Suprapubic skin (tissue), 4 donors: ENCODE results near the gene SOX21. TPM values are rescaled to one million over a fixed set of nuclear protein-coding genes. Genes with fewer than 3 reads are reported as not detected.

ENCODE experiments used
- DNase-seq, 2 donors: peaks; one replicate each; pipeline ENCODE4 v3.0.0-alpha.2; 2019; ENCODE audit warnings: low spot score in 2 of 2
- H3K27ac ChIP-seq: fragments of 200-600 bp; sonication (generic); one replicate; pipeline ENCODE4 v1.5.1; 2019
- H3K27me3 ChIP-seq: fragments of 200-600 bp; sonication (generic); one replicate; pipeline ENCODE4 v1.5.1; 2019
- H3K36me3 ChIP-seq: fragments of 200-600 bp; sonication (generic); one replicate; pipeline ENCODE4 v1.5.1; 2019
- H3K4me1 ChIP-seq: fragments of 200-600 bp; sonication (generic); one replicate; pipeline ENCODE4 v1.5.1; 2019
- H3K4me3 ChIP-seq: fragments of 200-600 bp; sonication (generic); one replicate; pipeline ENCODE4 v1.5.1; 2019; ENCODE audit warnings: mild to moderate bottlenecking
- H3K9me3 ChIP-seq: fragments of 200-600 bp; sonication (generic); one replicate; pipeline ENCODE4 v1.5.1; 2019
- EP300 ChIP-seq: sonication (generic); formaldehyde crosslinking; IDR thresholded peaks from one replicate; pipeline ENCODE4 v1.6.1; 2017; ENCODE audit warnings: antibody characterized with exemption
- POLR2A ChIP-seq, 2 donors: fragments of 450-650 bp; IDR thresholded peaks; one replicate each; pipeline ENCODE4 v1.6.1; 2017; ENCODE audit warnings: antibody characterized with exemption in 2 of 2, mild to moderate bottlenecking in 2 of 2, moderate library complexity in 2 of 2
- POLR2AphosphoS5 ChIP-seq, 3 donors: sonication (generic); formaldehyde crosslinking; IDR thresholded peaks; one replicate each; pipeline ENCODE4 v1.6.1; 2017; ENCODE audit warnings: antibody characterized with exemption in 3 of 3
- WGBS: methylation state at CpG from one replicate; pipeline ENCODE4 v1.1.5; 2018; 5-methylcytosine and 5-hydroxymethylcytosine counted together
- total RNA-seq, 4 donors: library from RNA; depleted of rRNA; stranded (reverse); fragments of >200 nt; gene quantifications; one replicate each; pipeline ENCODE4 v1.1.0, GENCODE V29; 2016
- TF ChIP-seq, protein P1 (sequence below), 2 donors: fragments of 200-600 bp in 1 of 2; fragments of 450-650 bp in 1 of 2; sonication (generic) in 1 of 2; IDR thresholded peaks; one replicate each; pipeline ENCODE4 v1.5.1; 2016 to 2019; ENCODE audit warnings: antibody characterized with exemption in 2 of 2, mild to moderate bottlenecking in 1 of 2, moderate library complexity in 1 of 2

Gene SOX21
- total RNA-seq, 4 donors from 2014 or later: 9.8 to 25.1 (median 17.3) TPM

DNA sequence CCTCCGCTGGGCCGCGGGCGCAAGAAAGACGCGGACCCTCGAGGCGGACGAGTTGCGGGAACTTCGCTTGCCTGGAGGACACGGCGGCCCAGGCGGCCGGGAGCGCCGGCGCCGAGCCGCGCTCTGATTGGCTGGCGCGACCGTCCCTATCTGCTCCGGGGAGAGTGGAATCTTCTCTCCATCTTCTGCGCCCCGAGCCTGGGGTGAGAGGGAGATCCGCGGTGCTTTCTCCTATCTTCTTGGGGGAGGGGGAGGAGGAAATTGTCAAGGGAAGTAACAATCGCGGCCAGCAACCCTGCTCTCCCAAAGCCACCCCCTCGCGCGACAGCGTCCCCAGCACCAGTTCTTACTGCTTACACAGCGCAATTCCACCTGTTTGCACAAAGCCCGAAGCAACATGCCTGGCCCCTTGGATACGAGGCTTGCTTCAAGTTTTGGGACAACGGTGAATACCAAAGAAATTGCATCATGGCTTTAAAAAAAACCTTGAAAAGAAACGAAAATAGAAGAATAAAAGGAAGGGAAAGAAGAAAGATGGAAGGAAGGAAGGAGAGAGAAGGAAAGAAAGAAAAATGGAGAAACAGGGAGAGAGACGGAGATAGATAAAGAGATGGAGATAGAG is 4.8 kb downstream of the SOX21 start:
- DNase-seq: no peak
- H3K4me3 ChIP-seq: peak overlapping the region; percentile 35
- H3K36me3 ChIP-seq: no peaks in the 10 kb centered on the region
- no peaks in the 10 kb centered on the region for H3K9me3 ChIP-seq
- H3K4me1 ChIP-seq: peaks cover 36% of the 10 kb centered on the region
- TF ChIP-seq POLR2A (IDR thresholded peaks at IDR 0.05) (no peak), EP300 (no peak), POLR2AphosphoS5 (IDR thresholded peaks at IDR 0.05) (no peak)
- TF ChIP-seq, protein P1, sequence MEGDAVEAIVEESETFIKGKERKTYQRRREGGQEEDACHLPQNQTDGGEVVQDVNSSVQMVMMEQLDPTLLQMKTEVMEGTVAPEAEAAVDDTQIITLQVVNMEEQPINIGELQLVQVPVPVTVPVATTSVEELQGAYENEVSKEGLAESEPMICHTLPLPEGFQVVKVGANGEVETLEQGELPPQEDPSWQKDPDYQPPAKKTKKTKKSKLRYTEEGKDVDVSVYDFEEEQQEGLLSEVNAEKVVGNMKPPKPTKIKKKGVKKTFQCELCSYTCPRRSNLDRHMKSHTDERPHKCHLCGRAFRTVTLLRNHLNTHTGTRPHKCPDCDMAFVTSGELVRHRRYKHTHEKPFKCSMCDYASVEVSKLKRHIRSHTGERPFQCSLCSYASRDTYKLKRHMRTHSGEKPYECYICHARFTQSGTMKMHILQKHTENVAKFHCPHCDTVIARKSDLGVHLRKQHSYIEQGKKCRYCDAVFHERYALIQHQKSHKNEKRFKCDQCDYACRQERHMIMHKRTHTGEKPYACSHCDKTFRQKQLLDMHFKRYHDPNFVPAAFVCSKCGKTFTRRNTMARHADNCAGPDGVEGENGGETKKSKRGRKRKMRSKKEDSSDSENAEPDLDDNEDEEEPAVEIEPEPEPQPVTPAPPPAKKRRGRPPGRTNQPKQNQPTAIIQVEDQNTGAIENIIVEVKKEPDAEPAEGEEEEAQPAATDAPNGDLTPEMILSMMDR (IDR thresholded peaks at IDR 0.05): no peak
- peaks cover 99% of the 10 kb centered on the region for H3K27me3 ChIP-seq
- WGBS: 16% methylated on average over 20 of the region's 41 CpGs
- H3K27ac ChIP-seq: no peak overlapping the region

DNA sequence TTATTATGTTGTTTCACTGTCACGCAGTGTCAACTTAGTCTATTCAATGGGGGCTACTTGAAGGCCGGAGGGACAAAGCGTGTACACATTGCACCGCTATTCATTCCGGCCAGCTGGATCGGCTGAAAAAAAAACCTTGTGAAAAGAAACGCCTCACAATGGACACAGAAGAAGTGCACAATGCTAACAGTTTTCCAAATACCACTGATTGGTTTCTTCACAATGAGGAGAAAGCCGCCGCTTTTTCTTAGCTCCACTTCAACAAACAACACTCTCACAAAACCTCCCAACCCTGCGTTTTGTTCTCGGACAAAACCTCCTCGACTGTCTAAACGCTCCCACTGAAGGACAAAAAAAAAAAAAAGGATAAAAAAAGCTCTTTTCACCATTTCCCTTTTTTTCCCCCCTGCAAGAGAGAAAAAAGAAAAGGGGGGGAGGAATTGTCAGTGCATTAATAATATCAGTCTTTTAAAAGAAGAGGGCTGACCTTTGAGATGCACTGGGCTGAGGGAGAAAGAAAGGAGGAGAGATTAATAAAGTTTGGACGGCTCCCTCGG is 5.4 kb downstream of the SOX21 start:
- no peaks in the 10 kb centered on the region for H3K36me3 ChIP-seq
- H3K27ac ChIP-seq: no peak overlapping the region
- H3K9me3 ChIP-seq: no peaks in the 10 kb centered on the region
- peak overlapping the region; percentile 35 for H3K4me3 ChIP-seq
- TF ChIP-seq POLR2AphosphoS5 (IDR thresholded peaks at IDR 0.05): no peak
- TF ChIP-seq, protein P1 (IDR thresholded peaks at IDR 0.05): no peak
- TF ChIP-seq POLR2A (IDR thresholded peaks at IDR 0.05): no peak
- TF ChIP-seq EP300: no peak
- 43% methylated on average over 15 of the region's 15 CpGs for WGBS
- H3K4me1 ChIP-seq: peaks cover 30% of the 10 kb centered on the region
- DNase-seq: no peak
- peaks cover 99% of the 10 kb centered on the region for H3K27me3 ChIP-seq

DNA sequence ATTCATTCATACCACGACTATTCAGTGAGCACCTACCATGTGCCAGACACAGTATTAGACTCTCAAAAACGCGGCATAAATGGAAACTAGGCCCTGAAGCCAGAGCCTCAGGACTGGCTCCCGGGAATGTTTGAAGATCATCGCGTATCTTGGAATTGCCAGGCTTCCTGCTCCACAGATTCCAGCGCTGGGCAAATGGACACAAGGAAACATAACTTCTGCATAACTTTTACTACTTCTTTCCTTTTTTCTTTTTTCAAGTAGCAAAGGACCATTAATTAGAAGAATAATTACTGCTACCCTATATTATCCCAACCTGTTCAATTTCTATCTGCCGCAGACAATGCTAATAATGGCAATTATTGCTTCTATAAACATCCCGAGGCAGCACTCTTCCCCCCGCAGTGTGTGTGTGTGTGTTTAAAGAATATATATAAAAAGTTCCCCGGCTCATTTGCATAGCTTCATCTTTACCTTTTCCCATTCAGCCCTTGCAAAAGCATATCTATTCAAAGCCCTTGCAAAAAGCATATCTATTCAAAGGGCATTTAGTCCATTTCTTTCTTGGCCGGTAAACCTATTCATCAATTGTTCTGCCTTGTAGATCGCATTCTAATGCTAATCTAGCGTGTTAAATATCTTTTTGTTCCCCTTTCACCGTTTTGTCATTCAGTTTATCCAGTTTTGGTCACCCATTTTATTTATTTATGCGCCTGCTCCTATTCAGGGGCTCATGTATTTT is 6.1 kb downstream of the SOX21 start:
- Histone ChIP-seq H3K27me3 (peaks cover 100% of the 10 kb centered on the region), H3K27ac (no peak overlapping the region), H3K9me3 (no peaks in the 10 kb centered on the region), H3K36me3 (no peaks in the 10 kb centered on the region), H3K4me3 (no peak overlapping the region), H3K4me1 (peaks cover 25% of the 10 kb centered on the region)
- TF ChIP-seq EP300 (no peak), POLR2A (IDR thresholded peaks at IDR 0.05) (no peak), POLR2AphosphoS5 (IDR thresholded peaks at IDR 0.05) (no peak)
- TF ChIP-seq, protein P1 (IDR thresholded peaks at IDR 0.05): no peak
- no peak for DNase-seq
- WGBS: 53% methylated on average over 16 of the region's 16 CpGs

DNA sequence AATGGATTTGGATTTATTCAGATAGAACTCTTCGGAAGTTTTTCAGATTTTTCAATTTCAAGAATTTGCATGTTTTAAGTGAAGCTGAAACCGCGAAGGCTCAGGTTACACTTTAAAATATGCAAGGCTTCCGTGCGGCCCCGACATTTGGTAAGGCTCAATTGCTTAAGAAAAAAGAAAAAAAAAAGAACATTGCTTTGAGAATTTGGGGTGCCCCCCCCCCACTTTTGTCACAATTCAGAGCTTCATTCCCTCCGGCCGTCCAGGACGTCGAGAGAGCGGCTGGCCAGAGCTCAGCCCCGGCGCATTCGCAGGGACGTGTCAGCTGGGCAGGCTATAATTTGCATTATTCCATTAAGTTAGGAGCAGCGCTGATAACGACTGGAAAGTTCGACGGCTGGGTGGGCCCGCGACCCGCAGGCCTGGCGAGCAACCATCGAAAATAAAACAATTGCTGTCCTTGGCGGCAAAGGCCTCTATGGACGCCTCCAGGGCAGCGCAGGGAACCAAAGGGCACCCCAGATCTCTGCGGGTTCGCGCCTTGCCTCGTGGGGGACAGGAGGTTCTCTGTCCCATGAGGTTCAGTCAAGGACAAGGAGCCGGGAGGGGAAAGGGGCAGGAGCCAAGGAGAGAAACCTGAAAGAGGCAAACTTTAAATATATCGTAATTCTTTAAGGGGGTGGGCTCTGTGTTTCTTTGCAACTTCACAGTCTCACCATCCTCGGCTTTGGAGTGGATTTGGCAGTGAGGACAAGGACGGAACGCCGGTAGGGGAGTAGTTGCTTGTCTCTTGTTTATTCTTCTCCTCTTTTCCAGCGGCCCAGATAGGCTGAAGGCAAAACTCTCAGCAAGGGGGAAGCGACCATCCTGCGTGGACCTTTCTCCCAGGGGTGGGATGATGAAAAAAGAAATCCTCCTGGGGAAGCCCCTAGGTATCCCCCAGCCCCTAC is 7.0 kb downstream of the SOX21 start:
- no peak for TF ChIP-seq POLR2AphosphoS5 (IDR thresholded peaks at IDR 0.05)
- TF ChIP-seq POLR2A (IDR thresholded peaks at IDR 0.05): no peak
- TF ChIP-seq EP300: no peak
- TF ChIP-seq, protein P1 (IDR thresholded peaks at IDR 0.05): no peak
- DNase-seq: no peak
- no peak overlapping the region for H3K4me3 ChIP-seq
- no peak overlapping the region for H3K27ac ChIP-seq
- peaks cover 100% of the 10 kb centered on the region for H3K27me3 ChIP-seq
- H3K9me3 ChIP-seq: no peaks in the 10 kb centered on the region
- H3K36me3 ChIP-seq: no peaks in the 10 kb centered on the region
- WGBS: 46% methylated on average over 40 of the region's 40 CpGs
- peaks cover 18% of the 10 kb centered on the region for H3K4me1 ChIP-seq
